Tibial nerve (tissue), 4 donors: ENCODE results near the gene KIAA1586.

ENCODE experiments used
- EP300 ChIP-seq, 2 donors: sonication (generic); formaldehyde crosslinking; IDR thresholded peaks; one replicate each; pipeline ENCODE4 v1.6.1; 2017; ENCODE audit warnings: antibody characterized with exemption in 2 of 2, mild to moderate bottlenecking in 1 of 2
- POLR2A ChIP-seq, 2 donors: fragments of 450-650 bp; IDR thresholded peaks; one replicate each; pipeline ENCODE4 v1.6.1; 2017; ENCODE audit warnings: antibody characterized with exemption in 2 of 2, mild to moderate bottlenecking in 2 of 2, moderate library complexity in 2 of 2
- TF ChIP-seq, protein P1 (sequence below), 5 experiments: fragments of 200-600 bp in 3 of 5; fragments of 450-650 bp in 2 of 5; sonication (generic) in 3 of 5; IDR thresholded peaks; one replicate each; pipeline ENCODE4 v1.5.1; 2016 to 2019; ENCODE audit warnings: antibody characterized with exemption in 5 of 5, mild to moderate bottlenecking in 3 of 5, moderate library complexity in 2 of 5

- TF ChIP-seq, protein P1, sequence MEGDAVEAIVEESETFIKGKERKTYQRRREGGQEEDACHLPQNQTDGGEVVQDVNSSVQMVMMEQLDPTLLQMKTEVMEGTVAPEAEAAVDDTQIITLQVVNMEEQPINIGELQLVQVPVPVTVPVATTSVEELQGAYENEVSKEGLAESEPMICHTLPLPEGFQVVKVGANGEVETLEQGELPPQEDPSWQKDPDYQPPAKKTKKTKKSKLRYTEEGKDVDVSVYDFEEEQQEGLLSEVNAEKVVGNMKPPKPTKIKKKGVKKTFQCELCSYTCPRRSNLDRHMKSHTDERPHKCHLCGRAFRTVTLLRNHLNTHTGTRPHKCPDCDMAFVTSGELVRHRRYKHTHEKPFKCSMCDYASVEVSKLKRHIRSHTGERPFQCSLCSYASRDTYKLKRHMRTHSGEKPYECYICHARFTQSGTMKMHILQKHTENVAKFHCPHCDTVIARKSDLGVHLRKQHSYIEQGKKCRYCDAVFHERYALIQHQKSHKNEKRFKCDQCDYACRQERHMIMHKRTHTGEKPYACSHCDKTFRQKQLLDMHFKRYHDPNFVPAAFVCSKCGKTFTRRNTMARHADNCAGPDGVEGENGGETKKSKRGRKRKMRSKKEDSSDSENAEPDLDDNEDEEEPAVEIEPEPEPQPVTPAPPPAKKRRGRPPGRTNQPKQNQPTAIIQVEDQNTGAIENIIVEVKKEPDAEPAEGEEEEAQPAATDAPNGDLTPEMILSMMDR (IDR thresholded peaks at IDR 0.05) = no peak
- TF ChIP-seq POLR2A (IDR thresholded peaks at IDR 0.05) = no peak
- no peak for TF ChIP-seq EP300 (IDR thresholded peaks at IDR 0.05)
Observed at GRCh38 chr6:57038906-57039305, 7.6 kb upstream of the KIAA1586 start.
